Karpas-422 (cell line): ENCODE results near the gene BRME1. TPM values are rescaled to one million over a fixed set of nuclear protein-coding genes. Genes with fewer than 3 reads are reported as not detected.

Experiments
- DNase-seq: peaks from one replicate; pipeline ENCODE4 v3.0.0-alpha.2; 2015
- H2AFZ ChIP-seq: fragments of 200-600 bp; sonication (generic); 2 replicates; pipeline ENCODE4 v1.6.1; 2014; ENCODE audit warnings: antibody characterized with exemption, low read length, mixed read lengths
- H3K27ac ChIP-seq: fragments of 200-600 bp; sonication (generic); 2 replicates; pipeline ENCODE4 v1.5.1; 2014; ENCODE audit warnings: mild to moderate bottlenecking, low read length, moderate library complexity
- H3K27me3 ChIP-seq: fragments of 200-600 bp; sonication (generic); 2 replicates; pipeline ENCODE4 v1.6.1; 2014; ENCODE audit warnings: low read length, mixed read lengths
- H3K36me3 ChIP-seq: fragments of 200-600 bp; sonication (generic); 2 replicates; pipeline ENCODE4 v1.6.1; 2014; ENCODE audit warnings: low read length, mixed read lengths; ENCODE audit not compliant: insufficient read depth
- H3K4me1 ChIP-seq: fragments of 200-600 bp; sonication (generic); 2 replicates; pipeline ENCODE4 v1.6.1; 2014; ENCODE audit warnings: mild to moderate bottlenecking, low read length, mixed read lengths
- H3K4me2 ChIP-seq: fragments of 200-600 bp; sonication (generic); 2 replicates; pipeline ENCODE4 v1.6.1; 2014; ENCODE audit warnings: low read length, low read depth, mild to moderate bottlenecking; ENCODE audit not compliant: poor library complexity, severe bottlenecking
- H3K4me3 ChIP-seq: fragments of 200-600 bp; sonication (generic); 2 replicates; pipeline ENCODE4 v1.5.1; 2014; ENCODE audit warnings: mild to moderate bottlenecking, antibody characterized with exemption, low read length, mixed read lengths
- H3K79me2 ChIP-seq: fragments of 200-600 bp; sonication (generic); 2 replicates; pipeline ENCODE4 v1.6.1; 2014; ENCODE audit warnings: mild to moderate bottlenecking, low read length, mixed read lengths
- H3K9ac ChIP-seq: fragments of 200-600 bp; sonication (generic); 2 replicates; pipeline ENCODE4 v1.6.0; 2014; ENCODE audit warnings: low read length
- H3K9me2 ChIP-seq: fragments of 200-600 bp; sonication (generic), shearing (Covaris generic); replicated peaks from 2 replicates; pipeline ENCODE4 v1.6.0; 2014; ENCODE audit warnings: mild to moderate bottlenecking, low read length, moderate library complexity; ENCODE audit not compliant: insufficient read depth
- H3K9me3 ChIP-seq: fragments of 300-700, 200-600 bp; sonication (generic); 2 replicates; pipeline ENCODE4 v1.6.1; 2014; ENCODE audit warnings: low read length, mixed read lengths
- H4K20me1 ChIP-seq: fragments of 200-600 bp; sonication (generic); 2 replicates; pipeline ENCODE4 v1.6.1; 2014; ENCODE audit warnings: mild to moderate bottlenecking, antibody characterized with exemption, low read length, low read depth; ENCODE audit not compliant: insufficient read depth
- small RNA-seq: library from RNA; depleted of rRNA; stranded (forward); fragments of <200 nt; gene quantifications from one replicate; pipeline ENCODE3, GENCODE V24; 2014
- total RNA-seq: library from RNA; depleted of rRNA; stranded (reverse); fragments of >200 nt; shearing (Covaris generic); gene quantifications from 2 replicates; pipeline ENCODE4 v1.2.3, GENCODE V29; 2014; ENCODE audit warnings: low replicate concordance; rRNA removed

The BRME1 gene
- total RNA-seq, 1 experiment from 2014 or later, result not detected

DNA sequence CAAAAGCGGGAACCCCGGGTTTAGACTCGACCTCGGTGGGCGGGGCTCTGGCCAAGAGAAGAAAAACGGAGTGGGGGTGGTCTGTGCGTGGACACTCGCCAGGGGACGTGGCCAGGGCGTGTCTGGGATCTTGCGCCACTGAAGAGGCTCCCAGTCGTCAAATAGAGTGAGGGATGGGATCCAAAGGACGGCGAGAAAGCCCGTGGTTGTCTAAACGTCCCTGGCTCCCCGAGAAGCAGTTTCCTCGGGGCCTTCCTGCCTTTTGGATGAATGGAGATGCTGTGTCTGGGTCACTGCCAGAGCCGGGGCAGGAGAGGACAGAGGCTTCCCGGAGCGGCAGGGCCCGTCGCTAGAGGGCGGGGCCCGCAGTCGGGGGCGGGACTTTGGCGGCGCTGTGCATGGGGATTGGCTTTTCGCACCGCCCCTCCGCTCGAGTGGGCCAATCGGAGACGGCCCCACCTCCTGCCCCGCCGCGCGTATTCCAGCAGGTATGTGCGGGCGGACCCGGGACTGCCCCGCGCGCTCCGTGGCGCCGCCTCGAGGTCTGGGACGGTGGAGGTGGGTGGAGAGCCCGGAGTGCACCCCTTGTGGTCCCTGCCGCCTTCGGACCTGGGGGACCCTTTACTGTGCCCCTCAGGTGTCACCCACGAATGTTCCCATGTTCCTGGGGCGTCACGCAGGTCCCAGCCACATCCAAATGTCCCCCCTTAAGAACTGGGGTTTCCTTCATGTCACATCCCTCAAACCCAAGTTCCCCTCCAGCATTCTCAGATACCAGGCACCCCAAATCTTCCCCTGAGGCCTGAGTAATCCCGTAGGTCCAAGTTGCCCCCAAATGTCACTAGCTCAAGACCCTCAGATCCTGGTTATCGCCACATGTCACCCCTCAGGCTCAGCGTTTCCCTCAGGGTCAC lies 72.3 kb downstream of the BRME1 start:
- Histone ChIP-seq H4K20me1 (no peaks in the 10 kb centered on the region), H3K4me2 (peak overlapping the region; percentile 75), H3K36me3 (no peaks in the 10 kb centered on the region), H2AFZ (peak overlapping the region; percentile 99), H3K79me2 (no peaks in the 10 kb centered on the region), H3K9me3 (no peaks in the 10 kb centered on the region), H3K27me3 (no peaks in the 10 kb centered on the region), H3K9ac (peak overlapping the region; percentile 71), H3K4me3 (peak overlapping the region; percentile 71), H3K27ac (no peak overlapping the region), H3K9me2 (no peaks in the 10 kb centered on the region), H3K4me1 (peaks cover 22% of the 10 kb centered on the region)
- peak; percentile 96 for DNase-seq

Small RNA genes lying within 50 kb of the gene (small RNA-seq; reads per million reads assigned to genes)
- gene MIR181C (0.47 reads per million, percentile 8 among the genes with 10 or more reads in this experiment), gene MIR181D (0.20 reads per million)

Other genes with a start within 250 kb of the BRME1 start
- 33.4 and 78.9 TPM in 2 replicates for gene MRI1, start 141.6 kb downstream of the BRME1 start, total RNA-seq
- 117 and 158 TPM in 2 replicates for gene C19orf53, start 131.7 kb downstream of the BRME1 start, total RNA-seq
- gene ZSWIM4, start 110.7 kb downstream of the BRME1 start, total RNA-seq, result 6.8 and 7.3 TPM in 2 replicates
- gene NANOS3, start 29.0 kb downstream of the BRME1 start, total RNA-seq, result not detected in 2 replicates
- gene CC2D1A, start 84 bp upstream of the BRME1 start, total RNA-seq, result 9.9 and 28.6 TPM in 2 replicates
- not detected in 2 replicates for gene PODNL1, start 32.3 kb upstream of the BRME1 start, total RNA-seq
- 15.1 and 41.4 TPM in 2 replicates for gene DCAF15, start 46.4 kb upstream of the BRME1 start, total RNA-seq
- 1.2 and 2.3 TPM in 2 replicates for gene RFX1, start 100.2 kb upstream of the BRME1 start, total RNA-seq
- not detected in 2 replicates for gene RLN3, start 122.0 kb upstream of the BRME1 start, total RNA-seq
- gene IL27RA, start 125.6 kb upstream of the BRME1 start, total RNA-seq, result 0.67 and 1.9 TPM in 2 replicates
- not detected in 2 replicates for gene PALM3, start 156.0 kb upstream of the BRME1 start, total RNA-seq
- 0.71 and 4.2 TPM in 2 replicates for gene MISP3, start 166.7 kb upstream of the BRME1 start, total RNA-seq
- 0.37 and 2.8 TPM in 2 replicates for gene C19orf67, start 179.7 kb upstream of the BRME1 start, total RNA-seq
- 31.8 and 81.5 TPM in 2 replicates for gene SAMD1, start 184.6 kb upstream of the BRME1 start, total RNA-seq
- gene PRKACA, start 211.6 kb upstream of the BRME1 start, total RNA-seq, result 24.0 and 26.5 TPM in 2 replicates
- gene ASF1B, start 230.5 kb upstream of the BRME1 start, total RNA-seq, result 27.1 and 34.9 TPM in 2 replicates